Inflammatory macrophage treated with lipopolysaccharide for 4 hours (primary cell): Measurements from ENCODE around the gene TBC1D4.
"Not testable (repeated sequence)": the region's sequence is repeated elsewhere in the genome, so short reads cannot be mapped to it uniquely, and the experiment has no call there.

Source experiments
- DNase-seq: peaks from one replicate; pipeline ENCODE4 v3.0.0-alpha.2; 2020

Gene TBC1D4

DNA sequence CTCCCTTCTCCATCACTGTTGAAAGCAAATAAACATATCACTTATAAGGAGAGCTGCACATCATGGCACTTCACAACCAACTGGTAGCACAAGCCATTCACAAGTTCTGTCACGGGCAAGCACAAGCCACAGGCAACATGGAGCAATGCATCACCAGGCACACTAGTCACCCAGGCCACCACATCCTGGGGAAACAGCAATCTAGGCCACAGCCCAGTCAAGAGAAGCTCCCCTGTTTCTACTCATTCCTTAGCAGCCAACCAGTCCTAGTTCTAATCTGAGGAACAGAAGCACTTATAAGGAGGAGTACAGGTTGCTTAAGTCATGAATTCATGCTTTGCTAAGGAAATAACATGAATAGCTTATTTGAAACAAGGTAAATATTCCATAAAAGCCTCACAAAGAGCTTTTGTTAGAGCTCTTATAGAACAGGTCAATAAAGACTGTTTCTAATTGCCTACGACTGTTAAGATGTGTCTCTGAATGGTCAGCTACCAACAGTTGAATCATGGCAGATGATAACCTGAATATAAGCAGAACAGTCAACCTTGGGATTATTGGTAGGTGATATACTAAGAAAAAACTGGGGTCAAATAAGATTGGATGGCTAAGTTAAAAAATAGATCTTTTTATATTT lies 169.0 kb downstream of the TBC1D4 start:
- DNase-seq: no peak

DNA sequence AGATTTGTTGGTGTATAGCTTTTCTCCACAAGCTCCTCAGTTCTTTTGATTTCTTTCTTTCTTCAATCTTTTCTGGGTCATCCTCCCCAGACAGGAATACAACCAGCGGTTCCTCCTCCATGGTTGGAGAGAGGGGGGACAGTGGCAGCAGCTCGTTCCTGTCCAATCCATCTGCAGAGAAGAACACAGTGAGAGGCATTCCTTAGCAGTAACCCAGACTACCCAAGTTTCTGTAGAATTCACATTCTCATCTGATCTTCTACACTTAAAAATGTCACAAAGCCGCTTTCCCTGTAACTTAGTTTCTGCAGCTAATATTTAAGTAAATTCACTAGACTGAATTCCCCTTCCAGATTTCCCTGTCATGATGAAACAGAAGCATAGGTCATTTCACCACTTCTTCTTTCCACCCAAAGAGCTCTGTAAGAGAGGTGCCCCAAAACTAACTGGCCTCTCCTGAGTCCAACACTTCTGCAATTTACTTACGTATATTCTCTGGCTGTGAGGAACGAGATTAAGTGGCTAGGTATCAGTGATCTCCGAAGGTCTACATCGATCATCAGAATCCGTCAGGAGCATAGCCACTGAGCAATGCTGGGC lies 171.9 kb downstream of the TBC1D4 start:
- peak; percentile 64 for DNase-seq

DNA sequence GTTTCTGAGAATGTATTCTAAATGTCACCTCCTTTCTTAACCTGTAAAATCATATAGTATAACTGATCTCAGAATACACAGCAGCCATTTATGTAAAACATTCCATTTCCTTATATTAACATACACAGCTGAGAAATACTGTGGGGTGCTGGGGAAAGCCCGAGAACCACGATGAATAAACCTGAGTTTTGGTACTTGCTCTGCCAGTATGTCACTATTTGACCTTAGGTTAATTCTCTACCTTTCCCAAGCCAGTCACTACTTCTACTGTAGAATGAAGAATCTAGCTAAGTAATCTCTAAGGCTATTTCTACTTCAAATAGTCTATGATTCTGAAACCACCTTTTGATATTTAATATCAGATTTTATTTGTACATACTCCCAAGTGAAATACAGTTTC lies 173.7 kb downstream of the TBC1D4 start:
- DNase-seq: no peak

DNA sequence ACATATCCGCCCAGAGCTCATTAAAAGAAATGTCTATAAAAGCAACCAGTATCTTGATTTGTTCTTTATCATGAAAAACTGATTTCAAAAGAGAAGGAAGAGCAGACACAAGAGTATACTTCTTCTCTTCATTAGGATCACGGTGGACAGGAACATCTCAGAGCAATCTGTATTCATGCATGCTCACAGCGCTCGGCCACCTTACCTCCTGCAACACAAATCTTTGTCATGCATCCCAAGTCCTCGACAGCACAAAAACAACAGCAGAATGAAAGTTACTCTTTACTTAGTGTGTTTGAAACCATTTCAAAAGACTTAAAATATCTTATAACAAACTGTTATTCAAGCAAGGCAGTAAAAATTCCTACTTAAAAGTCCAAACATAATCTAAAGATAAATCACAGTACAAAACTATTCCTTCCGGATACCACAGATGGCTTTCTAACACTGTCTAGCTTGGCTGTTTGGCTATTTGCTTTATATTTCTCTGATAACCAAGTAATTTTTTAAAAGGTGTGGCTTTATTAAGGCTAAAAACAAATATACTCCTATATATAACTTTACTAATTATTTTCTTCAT lies 174.5 kb downstream of the TBC1D4 start:
- DNase-seq: no peak

GRCh38 chr13:75306967-75307366 lies 175.0 kb downstream of the TBC1D4 start:
- DNase-seq: not testable (repeated sequence)

- no peak for DNase-seq
Observed at GRCh38 chr13:75305059-75305458, 176.9 kb downstream of the TBC1D4 start.

GRCh38 chr13:75303263-75303662 lies 178.7 kb downstream of the TBC1D4 start:
- no peak for DNase-seq

DNA sequence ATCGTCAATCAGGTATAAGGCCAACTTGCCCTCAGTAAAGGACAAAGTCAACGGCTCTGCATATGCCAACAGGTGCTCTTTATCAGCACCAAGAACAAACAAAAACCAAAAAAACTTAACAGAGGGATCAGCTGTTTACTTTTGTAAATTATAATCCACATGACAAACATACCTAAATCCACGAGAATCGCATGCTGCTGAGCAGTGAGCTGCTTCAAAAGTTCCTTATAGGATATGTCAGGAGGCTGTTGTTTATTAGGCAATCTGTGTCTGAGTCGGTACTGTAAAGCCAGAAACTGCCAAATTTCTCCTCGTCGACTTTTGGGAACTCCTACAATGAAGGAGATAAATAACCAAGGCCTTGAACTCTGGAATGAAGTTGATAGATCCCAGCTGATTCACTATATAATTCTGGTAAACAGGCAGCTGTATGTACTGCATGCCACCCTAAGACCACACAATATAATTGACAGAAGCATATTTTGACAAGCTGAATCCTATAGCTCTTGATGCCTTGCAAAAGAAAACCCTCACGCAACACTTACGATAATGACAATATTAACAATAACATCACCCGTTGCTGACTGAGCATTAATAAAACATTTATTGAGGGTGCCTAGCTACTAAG lies 179.8 kb downstream of the TBC1D4 start:
- no peak for DNase-seq

GRCh38 chr13:75299913-75300862 lies 181.8 kb downstream of the TBC1D4 start:
- no peak for DNase-seq

DNA sequence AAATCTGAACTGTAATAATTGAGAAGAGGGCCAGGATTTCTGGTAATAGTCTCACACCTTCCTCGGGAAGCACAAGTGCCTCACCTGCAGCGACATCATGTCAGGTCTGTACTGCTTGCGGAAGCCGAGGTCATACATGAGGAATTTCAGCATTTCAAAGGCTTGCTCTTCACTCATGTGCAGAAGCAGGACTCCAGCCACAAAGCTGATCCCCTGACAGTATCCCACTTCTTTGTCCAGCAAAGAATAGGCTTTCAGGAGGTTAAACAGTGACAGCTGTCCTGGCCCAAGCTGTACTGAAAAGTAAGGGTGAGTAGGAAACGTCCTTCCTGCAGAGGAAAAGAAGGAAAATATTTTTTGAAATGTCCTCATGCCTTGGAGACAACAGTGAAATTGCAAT lies 182.7 kb downstream of the TBC1D4 start:
- DNase-seq: no peak

DNA sequence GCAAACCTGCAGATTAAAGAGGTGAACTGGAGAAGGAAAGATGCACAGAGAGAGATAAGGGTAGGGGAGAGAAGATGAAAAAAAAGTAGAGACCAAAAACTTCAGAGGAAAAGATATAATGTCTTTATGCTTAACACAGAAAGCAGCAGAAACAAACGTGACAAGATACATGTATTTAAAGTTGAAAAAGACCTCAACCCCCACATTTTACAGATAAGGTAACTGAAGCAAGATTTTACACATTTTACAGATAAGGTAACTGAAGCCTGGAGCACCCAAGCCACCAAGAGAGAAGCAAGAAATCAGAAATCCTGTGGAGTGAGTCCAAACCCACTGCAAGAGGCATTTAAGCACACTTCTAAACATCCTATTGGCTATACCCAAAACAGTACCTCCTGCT lies 185.3 kb downstream of the TBC1D4 start:
- DNase-seq: no peak

DNA sequence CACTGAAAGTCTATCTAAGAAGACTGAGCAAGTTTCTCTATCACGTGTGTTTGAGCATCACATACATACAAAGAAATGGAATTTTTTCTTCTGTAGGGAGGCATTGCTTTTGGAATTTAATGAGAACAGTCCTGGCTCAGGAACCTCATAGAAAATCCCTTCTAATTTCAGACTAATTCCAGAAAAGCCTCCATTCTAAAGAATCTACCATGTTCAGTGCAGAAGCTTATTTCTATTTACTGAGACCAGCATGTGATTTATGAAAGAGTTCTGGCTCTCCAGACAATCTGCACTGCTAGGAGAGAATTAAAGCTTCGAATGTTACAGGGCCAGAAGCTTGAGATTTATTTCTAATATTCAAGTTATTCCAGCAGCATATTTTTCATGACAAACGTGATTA lies 186.8 kb downstream of the TBC1D4 start:
- no peak for DNase-seq

DNA sequence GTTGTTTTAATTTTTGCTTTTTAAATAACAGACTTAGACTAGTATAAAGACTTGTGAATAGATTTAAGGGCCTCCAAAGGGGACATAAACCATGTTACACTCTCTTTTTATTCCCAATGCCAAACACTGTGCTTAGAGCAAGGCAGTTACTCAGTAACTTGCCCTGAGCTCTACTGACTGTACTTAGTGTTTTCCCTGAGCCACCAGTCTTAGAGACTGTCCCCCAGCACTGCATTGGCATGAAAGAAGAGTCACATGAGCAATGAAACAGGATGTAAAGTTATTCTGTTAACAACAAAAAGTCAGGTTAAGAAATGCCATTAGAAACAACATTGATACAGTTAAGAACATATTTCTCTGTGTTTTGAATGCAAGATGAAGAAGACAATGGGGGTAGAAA lies 187.9 kb downstream of the TBC1D4 start:
- no peak for DNase-seq

DNA sequence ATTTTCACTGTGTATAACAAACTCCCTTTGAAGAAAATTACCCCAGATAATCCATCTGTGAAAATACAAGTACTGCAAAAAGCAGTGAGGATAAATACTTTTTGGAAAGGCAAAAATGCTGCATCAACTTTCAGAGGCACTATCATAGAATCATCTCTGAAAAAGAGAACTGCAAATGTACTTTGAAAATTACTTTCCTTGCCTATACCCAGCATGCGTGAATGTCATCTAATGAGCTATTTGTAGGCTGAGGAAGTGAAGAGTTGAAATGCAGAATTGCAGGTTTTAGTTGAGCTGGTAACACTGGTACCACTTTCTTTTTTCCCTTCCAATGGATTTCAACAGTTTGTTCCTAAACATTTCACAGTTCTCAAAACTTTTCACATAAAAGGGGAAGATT lies 196.7 kb downstream of the TBC1D4 start:
- no peak for DNase-seq

DNA sequence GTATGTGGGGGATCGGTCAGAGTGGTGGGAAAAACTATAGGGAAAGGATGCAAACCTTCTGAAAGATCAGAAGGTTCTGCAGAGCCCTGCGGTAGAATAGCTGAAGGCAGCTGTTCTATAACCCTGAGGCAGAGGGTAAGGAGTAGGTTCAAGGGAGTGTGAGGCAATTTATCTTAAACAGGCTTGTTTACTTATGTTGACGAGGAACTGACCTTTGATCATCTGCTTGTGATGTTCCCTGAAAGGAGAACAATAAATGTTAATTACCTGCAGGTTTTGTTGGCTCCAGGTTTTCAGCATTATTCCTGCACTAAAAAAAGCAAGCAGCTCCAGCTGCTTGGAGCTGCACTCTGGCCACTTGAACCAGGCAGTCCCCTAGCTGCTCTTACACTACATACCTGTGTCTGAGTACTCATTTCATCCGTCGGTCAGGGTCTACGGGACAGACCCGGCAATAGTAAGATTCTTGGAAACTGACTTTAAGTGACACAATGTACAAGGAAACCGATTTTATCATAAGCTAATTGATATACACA lies 202.1 kb downstream of the TBC1D4 start:
- no peak for DNase-seq

DNA sequence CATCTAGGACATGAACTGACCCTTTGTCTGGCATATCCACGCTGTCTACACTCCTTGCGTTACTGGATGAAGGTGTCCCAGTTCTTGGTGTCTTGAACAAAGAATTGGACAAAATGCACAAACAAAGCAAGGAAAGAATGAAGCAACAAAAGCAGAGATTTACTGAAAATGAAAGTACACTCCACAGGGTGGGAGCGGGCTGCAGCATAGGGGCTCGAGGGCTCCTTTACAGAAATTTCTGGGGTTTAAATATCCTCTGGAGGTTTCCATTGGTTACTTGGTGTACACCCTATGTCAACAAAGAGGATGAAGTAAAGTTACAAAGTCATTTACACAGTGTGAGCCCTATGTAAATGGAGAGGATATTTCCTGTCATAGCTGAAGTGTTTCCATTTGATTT lies 208.3 kb downstream of the TBC1D4 start:
- not testable (repeated sequence) for DNase-seq

DNA sequence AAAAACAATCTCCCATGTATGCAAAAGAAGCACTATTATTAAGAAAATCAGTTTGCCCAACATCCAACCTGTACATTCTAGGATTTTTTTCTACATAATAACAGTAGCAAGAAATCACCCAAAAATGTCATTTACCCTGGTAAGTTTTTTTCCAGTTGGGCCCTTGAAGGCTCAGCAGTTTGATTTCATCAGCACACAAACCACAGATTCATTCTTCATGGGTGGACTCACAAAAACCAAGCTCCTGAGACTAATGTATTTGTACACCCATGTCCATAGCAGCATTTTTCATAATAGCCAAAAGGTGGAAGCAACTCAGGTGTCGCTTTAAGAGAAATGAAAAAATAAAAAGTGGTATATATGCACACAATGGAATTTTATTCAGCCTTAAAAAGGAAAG lies 210.1 kb downstream of the TBC1D4 start:
- no peak for DNase-seq

GRCh38 chr13:75268481-75268880 lies 213.5 kb downstream of the TBC1D4 start:
- not testable (repeated sequence) for DNase-seq

DNA sequence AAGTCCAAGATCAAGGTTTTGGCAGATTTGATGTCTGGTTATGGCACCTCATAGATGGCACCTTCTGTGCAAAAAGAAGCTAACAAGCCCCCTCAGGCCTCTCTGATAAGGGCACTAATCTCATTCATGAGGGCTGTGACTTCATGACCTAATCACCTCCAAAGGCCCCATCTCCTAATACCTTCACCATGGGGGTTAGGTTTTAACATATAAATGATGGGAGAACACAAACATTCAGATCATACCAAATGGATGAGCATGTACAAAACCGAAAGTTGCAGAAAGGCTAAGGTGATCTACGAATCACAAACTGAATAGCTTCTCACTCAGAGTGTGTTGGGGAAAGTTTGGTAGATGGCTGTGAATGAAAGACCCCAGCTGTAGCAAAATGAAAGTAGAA lies 217.4 kb downstream of the TBC1D4 start:
- DNase-seq: no peak

DNA sequence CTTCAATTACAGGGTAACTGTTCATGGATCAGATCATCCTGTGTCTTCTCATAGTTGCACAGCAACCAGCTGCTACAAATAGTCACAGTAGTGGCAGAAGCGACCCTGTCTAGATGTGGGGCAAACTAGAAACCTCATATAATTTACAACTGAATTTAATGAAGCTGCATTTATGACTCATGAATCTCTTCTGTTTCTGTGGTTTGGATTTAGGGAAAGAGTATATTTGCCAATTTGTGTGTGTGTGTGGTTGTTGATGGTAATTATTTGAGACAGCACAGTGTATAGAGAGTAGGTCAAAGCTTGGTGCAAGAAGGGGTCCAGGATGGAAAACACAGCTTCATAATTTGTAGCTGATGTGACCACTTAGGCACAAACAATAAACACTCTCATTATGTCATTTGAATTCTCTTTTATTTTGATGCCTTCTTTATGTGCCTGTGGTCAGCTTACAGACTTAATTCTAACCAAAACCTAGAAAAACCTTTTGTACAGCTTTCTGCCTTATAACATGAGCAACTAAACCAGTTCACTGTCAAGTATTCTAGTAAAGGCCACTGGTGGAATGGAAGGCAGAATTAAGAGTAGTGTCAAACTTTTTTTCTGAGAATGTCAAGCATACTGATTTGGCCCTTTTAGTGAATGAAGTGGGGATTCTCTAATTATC lies 218.1 kb downstream of the TBC1D4 start:
- DNase-seq: no peak

- DNase-seq: peak; percentile 10
Observed at GRCh38 chr13:75258159-75258782, 223.7 kb downstream of the TBC1D4 start.

- DNase-seq: no peak
Observed at GRCh38 chr13:75256922-75257321, 225.0 kb downstream of the TBC1D4 start.
